Measurements from ENCODE around the gene LARP1. TPM values are rescaled to one million over a fixed set of nuclear protein-coding genes. Genes with fewer than 3 reads are reported as not detected.

Gene LARP1
- total RNA-seq, 2 donors from 2014 or later = 193 to 369 TPM

DNA sequence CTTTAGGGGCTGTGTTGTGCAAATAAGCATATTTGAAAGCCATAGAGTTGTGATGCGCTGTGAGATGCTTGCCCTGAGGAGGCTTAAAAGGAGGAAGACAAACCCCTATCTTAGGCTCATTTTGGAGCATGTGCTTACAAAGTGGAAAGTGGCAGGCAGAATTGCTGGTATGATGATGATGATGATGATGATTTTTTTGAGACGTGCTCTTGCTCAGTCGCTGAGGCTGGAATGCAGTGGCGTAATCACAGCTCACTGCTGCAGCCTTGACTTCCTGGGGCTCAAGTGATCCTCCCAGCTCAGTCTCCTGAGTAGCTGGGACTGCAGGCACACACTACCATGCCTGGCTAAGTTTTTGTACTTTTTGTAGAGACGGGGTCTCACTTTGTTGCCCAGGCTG is 104.9 kb downstream of the LARP1 start:
- H3K4me1 Mint-ChIP-seq (ENCODE audit: low read depth in 2 of 2) = peaks cover 44 to 54% of the 10 kb centered on the region in 2 donors
- peaks cover 9% of the 10 kb centered on the region for H3K36me3 Mint-ChIP-seq
- DNase-seq (ENCODE audit: low spot score) (no peak), ATAC-seq (no peak)
- peak overlapping the region; percentile 98 for H3K4me3 Mint-ChIP-seq
- H3K9me3 Mint-ChIP-seq = no peaks in the 10 kb centered on the region
- peak overlapping the region; percentile 89 to 90 for H3K27ac Mint-ChIP-seq
- H3K27me3 Mint-ChIP-seq = no peaks in the 10 kb centered on the region

DNA sequence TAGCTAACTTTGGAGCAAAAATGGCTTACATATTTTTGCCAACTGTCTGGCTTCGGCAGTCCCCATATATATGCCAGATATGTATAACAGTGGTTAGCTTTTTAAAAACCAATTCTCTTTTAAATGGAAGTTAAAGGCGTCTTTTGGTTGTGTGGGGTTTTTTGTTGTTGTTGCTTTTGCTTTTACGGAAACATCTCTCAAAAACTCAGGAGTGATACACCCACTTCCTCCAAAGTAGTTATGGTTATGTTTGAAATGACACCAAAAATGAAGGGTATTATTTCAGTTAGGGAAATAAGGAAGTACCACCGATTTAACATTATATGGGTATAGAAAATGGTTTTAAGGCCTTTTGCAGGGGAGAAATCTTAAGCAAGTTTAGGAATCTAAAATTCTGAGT is 105.6 kb downstream of the LARP1 start:
- DNase-seq (ENCODE audit: low spot score) = no peak
- Mint-ChIP-seq H3K4me3 (peak overlapping the region; percentile 98), H3K9me3 (no peaks in the 10 kb centered on the region), H3K4me1 (ENCODE audit: low read depth in 2 of 2) (peaks cover 49 to 58% of the 10 kb centered on the region in 2 donors), H3K36me3 (peaks cover 12% of the 10 kb centered on the region), H3K27ac (peak overlapping the region; percentile 89 to 90), H3K27me3 (no peaks in the 10 kb centered on the region)
- ATAC-seq = no peak

DNA sequence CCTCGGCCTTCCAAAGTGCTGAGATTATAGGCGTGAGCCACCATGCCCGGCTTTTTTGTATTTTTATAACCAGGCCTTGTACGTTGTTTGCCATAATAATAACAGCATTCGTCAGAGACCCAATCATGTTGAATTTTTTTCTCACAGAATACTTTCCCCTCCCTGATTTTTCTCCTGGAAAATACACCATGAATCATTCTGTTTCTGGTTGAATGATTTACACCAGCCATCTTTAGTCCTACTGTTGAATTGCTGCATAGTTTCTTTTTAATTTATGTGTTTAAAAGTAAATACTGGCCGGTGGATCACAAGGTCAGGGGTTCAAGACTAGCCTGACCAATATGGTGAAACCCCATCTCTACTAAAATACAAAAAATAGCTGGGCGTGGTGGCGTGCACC is 106.8 kb downstream of the LARP1 start:
- H3K4me1 Mint-ChIP-seq (ENCODE audit: low read depth in 2 of 2) = peaks cover 50 to 54% of the 10 kb centered on the region in 2 donors
- DNase-seq (ENCODE audit: low spot score) (no peak), ATAC-seq (no peak)
- peak overlapping the region; percentile 2 to 13 for H3K27ac Mint-ChIP-seq
- H3K4me3 Mint-ChIP-seq = peak overlapping the region; percentile 39
- no peaks in the 10 kb centered on the region for H3K9me3 Mint-ChIP-seq
- no peaks in the 10 kb centered on the region for H3K27me3 Mint-ChIP-seq
- H3K36me3 Mint-ChIP-seq = peaks cover 14% of the 10 kb centered on the region

DNA sequence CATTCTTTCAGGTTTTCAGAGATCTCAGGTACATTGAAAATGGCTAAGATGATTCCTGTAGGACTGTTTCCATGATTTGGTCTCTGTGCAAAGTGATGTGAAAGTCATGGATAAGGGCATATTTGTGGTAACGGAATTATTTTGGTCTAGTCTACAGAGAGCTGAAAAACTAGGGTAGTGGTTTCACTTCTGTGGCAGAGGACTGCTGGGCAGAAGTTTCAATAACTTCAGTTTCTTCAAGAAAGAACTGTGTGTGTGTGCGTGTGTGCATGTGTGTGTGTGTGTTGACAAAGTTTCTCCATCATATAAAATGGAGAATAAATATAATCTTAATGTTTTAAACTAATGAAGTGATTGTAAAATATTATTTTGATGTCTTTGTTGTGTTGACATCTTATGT is 107.6 kb downstream of the LARP1 start:
- peaks cover 47 to 51% of the 10 kb centered on the region in 2 donors for H3K4me1 Mint-ChIP-seq (ENCODE audit: low read depth in 2 of 2)
- H3K4me3 Mint-ChIP-seq = peak overlapping the region; percentile 23
- ATAC-seq = no peak
- H3K36me3 Mint-ChIP-seq = peaks cover 18% of the 10 kb centered on the region
- H3K27ac Mint-ChIP-seq = peak overlapping the region; percentile 2 to 13
- H3K9me3 Mint-ChIP-seq = no peaks in the 10 kb centered on the region
- DNase-seq (ENCODE audit: low spot score) = no peak
- no peaks in the 10 kb centered on the region for H3K27me3 Mint-ChIP-seq

- H3K27me3 Mint-ChIP-seq = no peaks in the 10 kb centered on the region
- H3K27ac Mint-ChIP-seq = peak overlapping the region in 1 of 2 donors; percentile 13
- peaks cover 47 to 51% of the 10 kb centered on the region in 2 donors for H3K4me1 Mint-ChIP-seq (ENCODE audit: low read depth in 2 of 2)
- ATAC-seq = no peak
- H3K36me3 Mint-ChIP-seq = peaks cover 17% of the 10 kb centered on the region
- no peaks in the 10 kb centered on the region for H3K9me3 Mint-ChIP-seq
- DNase-seq (ENCODE audit: low spot score) = no peak
- H3K4me3 Mint-ChIP-seq = no peak overlapping the region
Observed at GRCh38 chr5:154863291-154864080, 108.3 kb downstream of the LARP1 start.

GRCh38 chr5:154865466-154866184 is 110.4 kb downstream of the LARP1 start:
- Mint-ChIP-seq H3K27ac (peak overlapping the region in 1 of 2 donors; percentile 47), H3K4me1 (ENCODE audit: low read depth in 2 of 2) (peaks cover 32 to 36% of the 10 kb centered on the region in 2 donors), H3K4me3 (peak overlapping the region; percentile 8), H3K36me3 (peaks cover 13% of the 10 kb centered on the region), H3K27me3 (no peaks in the 10 kb centered on the region), H3K9me3 (no peaks in the 10 kb centered on the region)
- DNase-seq (ENCODE audit: low spot score) (no peak), ATAC-seq (no peak)

DNA sequence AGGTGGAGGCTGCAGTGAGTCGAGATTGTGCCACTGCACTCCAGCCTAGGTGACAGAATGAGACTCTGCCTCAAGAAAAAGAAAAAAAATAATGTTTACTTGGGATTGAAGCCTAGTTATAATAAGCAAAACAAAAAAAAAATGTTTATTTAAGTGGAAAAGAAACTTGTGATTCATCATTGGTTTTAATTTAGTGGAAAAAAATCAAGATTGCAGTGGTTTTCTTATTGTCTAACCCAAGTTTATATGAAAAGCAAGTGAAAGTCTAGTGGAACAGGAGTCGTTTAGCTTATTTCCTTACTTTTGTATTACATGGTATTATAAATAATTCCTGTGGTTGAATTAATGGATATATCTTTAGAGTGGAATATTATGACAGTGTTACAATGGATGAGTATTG is 111.7 kb downstream of the LARP1 start:
- ATAC-seq (no peak), DNase-seq (ENCODE audit: low spot score) (no peak)
- H3K27me3 Mint-ChIP-seq = no peaks in the 10 kb centered on the region
- peaks cover 23 to 26% of the 10 kb centered on the region in 2 donors for H3K4me1 Mint-ChIP-seq (ENCODE audit: low read depth in 2 of 2)
- no peak overlapping the region for H3K4me3 Mint-ChIP-seq
- no peak overlapping the region for H3K27ac Mint-ChIP-seq
- no peaks in the 10 kb centered on the region for H3K9me3 Mint-ChIP-seq
- H3K36me3 Mint-ChIP-seq = peaks cover 21% of the 10 kb centered on the region

Other genes starting within 250 kb of the LARP1 start
- not detected for gene FAXDC2, start 95.2 kb downstream of the LARP1 start, total RNA-seq
- 10 to 100 TPM; 65.3 to 67.1 TPM for gene CNOT8, start 103.2 kb downstream of the LARP1 start, total RNA-seq
- gene GEMIN5, start 182.8 kb downstream of the LARP1 start, total RNA-seq = 10 to 100 TPM; 24.7 to 49.8 TPM
- gene MRPL22, start 185.7 kb downstream of the LARP1 start, total RNA-seq = 10 to 100 TPM; 54.6 to 56.2 TPM